ENCODE results near the gene GRIK4.

The GRIK4 gene

DNA sequence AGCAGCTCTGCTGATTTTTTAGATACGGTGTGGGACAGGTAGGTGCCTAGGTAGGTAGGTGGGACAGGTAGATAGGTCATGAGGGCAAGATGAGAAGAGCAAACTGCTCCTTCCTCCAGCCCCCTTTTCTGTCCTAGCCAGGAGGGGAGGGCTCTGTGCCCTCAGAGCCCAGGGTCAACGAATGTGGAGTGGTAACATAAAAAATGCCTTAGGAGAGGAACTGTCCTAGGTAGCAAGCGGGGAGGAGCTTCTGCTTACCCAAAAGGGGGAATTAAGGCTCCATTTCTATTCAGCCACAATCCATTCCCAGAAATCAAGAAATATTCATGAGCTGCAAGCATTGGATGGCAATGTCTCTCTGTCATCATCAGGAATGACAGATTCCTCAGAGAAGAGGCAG lies 234.8 kb downstream of the GRIK4 start:
- no peak overlapping the region for H3K27ac ChIP-seq (ENCODE audit: low read depth, low read length)
- no peak overlapping the region for H3K4me2 ChIP-seq (ENCODE audit: low read length)
- no peaks in the 10 kb centered on the region for H3K9me3 ChIP-seq (ENCODE audit: control insufficient read depth, insufficient read depth, low read length)
- no peaks in the 10 kb centered on the region for H3K79me2 ChIP-seq (ENCODE audit: control insufficient read depth, low read length)
- no peaks in the 10 kb centered on the region for H3K9me2 ChIP-seq (replicated peaks; ENCODE audit: control insufficient read depth, low read length)
- no peaks in the 10 kb centered on the region for H3K4me1 ChIP-seq (ENCODE audit: control insufficient read depth, low read length)
- no peak overlapping the region for H3K4me3 ChIP-seq (ENCODE audit: low read length)
- H3F3A ChIP-seq (ENCODE audit: control insufficient read depth, insufficient read depth), result no peaks in the 10 kb centered on the region
- no peaks in the 10 kb centered on the region for H4K20me1 ChIP-seq (ENCODE audit: control insufficient read depth, insufficient read depth, low read depth, low read length)
- H3K36me3 ChIP-seq (ENCODE audit: control insufficient read depth, low read length), result no peaks in the 10 kb centered on the region
- no peaks in the 10 kb centered on the region; the same call in 1 of the 2 replicates for H3K27me3 ChIP-seq (ENCODE audit: control insufficient read depth, low read length)
- no peak for TF ChIP-seq EZH2phosphoT487 (IDR thresholded peaks at IDR 0.05; ENCODE audit: borderline replicate concordance, low read length)
- TF ChIP-seq, protein P1, sequence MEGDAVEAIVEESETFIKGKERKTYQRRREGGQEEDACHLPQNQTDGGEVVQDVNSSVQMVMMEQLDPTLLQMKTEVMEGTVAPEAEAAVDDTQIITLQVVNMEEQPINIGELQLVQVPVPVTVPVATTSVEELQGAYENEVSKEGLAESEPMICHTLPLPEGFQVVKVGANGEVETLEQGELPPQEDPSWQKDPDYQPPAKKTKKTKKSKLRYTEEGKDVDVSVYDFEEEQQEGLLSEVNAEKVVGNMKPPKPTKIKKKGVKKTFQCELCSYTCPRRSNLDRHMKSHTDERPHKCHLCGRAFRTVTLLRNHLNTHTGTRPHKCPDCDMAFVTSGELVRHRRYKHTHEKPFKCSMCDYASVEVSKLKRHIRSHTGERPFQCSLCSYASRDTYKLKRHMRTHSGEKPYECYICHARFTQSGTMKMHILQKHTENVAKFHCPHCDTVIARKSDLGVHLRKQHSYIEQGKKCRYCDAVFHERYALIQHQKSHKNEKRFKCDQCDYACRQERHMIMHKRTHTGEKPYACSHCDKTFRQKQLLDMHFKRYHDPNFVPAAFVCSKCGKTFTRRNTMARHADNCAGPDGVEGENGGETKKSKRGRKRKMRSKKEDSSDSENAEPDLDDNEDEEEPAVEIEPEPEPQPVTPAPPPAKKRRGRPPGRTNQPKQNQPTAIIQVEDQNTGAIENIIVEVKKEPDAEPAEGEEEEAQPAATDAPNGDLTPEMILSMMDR (IDR thresholded peaks at IDR 0.05; ENCODE audit: low read depth, low read length, poor library complexity, severe bottlenecking), result no peak

DNA sequence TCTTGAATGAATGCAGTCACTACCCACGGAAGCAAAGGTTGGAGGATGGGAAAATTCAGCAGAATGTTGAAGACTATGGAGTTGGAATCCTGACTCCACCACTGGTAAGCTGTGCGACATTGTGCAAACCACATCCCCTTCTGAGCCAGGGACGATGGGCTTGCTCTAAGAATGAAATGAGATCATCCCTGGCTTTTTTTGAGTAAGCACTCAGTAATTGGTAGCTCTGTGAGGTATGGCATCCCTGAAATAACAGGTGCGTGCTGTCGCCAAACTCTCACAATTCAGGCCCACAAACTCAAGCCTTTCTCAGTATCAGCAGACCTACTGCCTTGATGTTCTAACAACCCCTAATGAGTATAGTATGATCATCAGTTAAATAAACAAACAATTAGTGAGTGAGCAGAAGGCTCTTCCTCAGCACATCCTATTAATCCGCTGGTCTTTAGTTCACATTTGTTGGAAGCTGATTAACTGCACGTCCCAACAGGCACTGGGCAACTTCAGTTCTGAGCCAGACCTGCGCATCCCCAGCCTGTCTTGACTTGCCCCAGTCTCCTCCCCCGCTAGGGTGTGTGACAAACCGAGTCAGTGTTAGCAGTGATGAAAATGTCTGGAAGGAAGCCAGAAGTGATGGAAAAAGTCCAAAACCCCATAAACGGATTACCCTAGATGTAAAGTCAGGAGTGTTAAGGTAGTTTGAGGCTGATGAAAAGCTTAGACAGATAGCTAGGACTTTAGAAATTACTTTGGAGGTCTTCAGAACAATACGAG lies 235.5 kb downstream of the GRIK4 start:
- Histone ChIP-seq H3K27ac (ENCODE audit: low read depth, low read length) (no peak overlapping the region), H3K9me2 (replicated peaks; ENCODE audit: control insufficient read depth, low read length) (no peaks in the 10 kb centered on the region), H3K9me3 (ENCODE audit: control insufficient read depth, insufficient read depth, low read length) (no peaks in the 10 kb centered on the region), H3K4me2 (ENCODE audit: low read length) (no peak overlapping the region), H3K4me1 (ENCODE audit: control insufficient read depth, low read length) (no peaks in the 10 kb centered on the region), H3K79me2 (ENCODE audit: control insufficient read depth, low read length) (no peaks in the 10 kb centered on the region), H4K20me1 (ENCODE audit: control insufficient read depth, insufficient read depth, low read depth, low read length) (no peaks in the 10 kb centered on the region), H3K36me3 (ENCODE audit: control insufficient read depth, low read length) (no peaks in the 10 kb centered on the region), H3K4me3 (ENCODE audit: low read length) (no peak overlapping the region), H3K27me3 (ENCODE audit: control insufficient read depth, low read length) (no peaks in the 10 kb centered on the region; the same call in 1 of the 2 replicates), H3F3A (ENCODE audit: control insufficient read depth, insufficient read depth) (no peaks in the 10 kb centered on the region)
- TF ChIP-seq, protein P1 (IDR thresholded peaks at IDR 0.05; ENCODE audit: low read depth, low read length, poor library complexity, severe bottlenecking), result no peak
- no peak for TF ChIP-seq EZH2phosphoT487 (IDR thresholded peaks at IDR 0.05; ENCODE audit: borderline replicate concordance, low read length)

DNA sequence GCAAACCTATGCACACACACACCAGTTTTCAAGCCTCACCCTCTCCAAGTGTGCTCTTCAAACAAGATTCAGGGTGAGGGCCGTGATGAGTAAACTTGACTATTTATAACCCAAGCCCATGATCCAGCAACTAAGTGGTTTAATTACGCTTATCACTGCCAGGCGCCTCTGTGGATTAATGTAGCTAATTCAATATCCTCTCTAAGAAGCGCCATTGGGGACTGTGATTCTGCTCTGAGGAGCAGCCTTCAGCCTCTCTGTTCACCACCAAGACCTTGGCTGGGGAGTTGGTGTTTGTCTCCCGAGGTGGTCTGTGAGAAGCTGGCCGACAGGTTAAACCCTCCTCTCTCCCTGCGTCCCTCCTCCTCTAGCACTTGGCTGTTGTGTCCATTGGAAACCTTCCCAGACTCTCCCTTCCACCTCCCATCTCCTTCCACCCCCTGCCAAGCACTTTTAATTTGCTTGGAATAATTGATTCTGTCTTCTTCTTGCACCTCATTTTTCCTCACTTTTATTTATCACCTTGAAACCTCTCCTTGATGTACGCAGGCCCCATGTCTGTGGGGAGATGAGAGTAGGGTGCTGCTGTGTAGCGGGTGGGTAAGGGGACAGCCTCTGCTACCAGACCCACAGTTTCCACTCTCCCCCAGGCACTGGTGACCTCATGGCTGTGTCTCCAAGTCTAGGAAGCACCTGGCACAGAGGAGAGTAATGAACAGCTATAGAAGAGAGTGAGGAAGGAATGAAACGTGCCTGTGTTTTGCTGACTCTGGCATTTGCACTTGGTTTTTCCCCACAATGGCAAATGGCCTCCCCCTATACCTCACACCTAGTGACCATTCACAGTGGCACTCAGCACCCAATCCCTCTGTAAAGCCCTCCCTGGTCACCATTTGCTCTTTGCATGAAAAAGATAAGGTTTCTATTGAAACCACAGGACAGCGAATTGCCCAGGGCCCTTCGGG lies 236.6 kb downstream of the GRIK4 start:
- no peak overlapping the region for H3K27ac ChIP-seq (ENCODE audit: low read depth, low read length)
- no peaks in the 10 kb centered on the region for H3K9me2 ChIP-seq (replicated peaks; ENCODE audit: control insufficient read depth, low read length)
- H4K20me1 ChIP-seq (ENCODE audit: control insufficient read depth, insufficient read depth, low read depth, low read length), result no peaks in the 10 kb centered on the region
- H3K79me2 ChIP-seq (ENCODE audit: control insufficient read depth, low read length), result no peaks in the 10 kb centered on the region
- TF ChIP-seq, protein P1 (IDR thresholded peaks at IDR 0.05; ENCODE audit: low read depth, low read length, poor library complexity, severe bottlenecking), result no peak
- no peak for TF ChIP-seq EZH2phosphoT487 (IDR thresholded peaks at IDR 0.05; ENCODE audit: borderline replicate concordance, low read length)
- H3F3A ChIP-seq (ENCODE audit: control insufficient read depth, insufficient read depth), result no peaks in the 10 kb centered on the region
- H3K27me3 ChIP-seq (ENCODE audit: control insufficient read depth, low read length), result no peaks in the 10 kb centered on the region; the same call in 1 of the 2 replicates
- H3K36me3 ChIP-seq (ENCODE audit: control insufficient read depth, low read length), result no peaks in the 10 kb centered on the region
- no peak overlapping the region for H3K4me3 ChIP-seq (ENCODE audit: low read length)
- H3K4me1 ChIP-seq (ENCODE audit: control insufficient read depth, low read length), result no peaks in the 10 kb centered on the region
- no peak overlapping the region for H3K4me2 ChIP-seq (ENCODE audit: low read length)
- H3K9me3 ChIP-seq (ENCODE audit: control insufficient read depth, insufficient read depth, low read length), result no peaks in the 10 kb centered on the region

Data from DOHH2 (cell line).